ENCODE measurements around the gene EXOC4.

- TF ChIP-seq GATA3 (IDR thresholded peaks at IDR 0.05; ENCODE audit: low read depth, low read length): no peak
- TF ChIP-seq GATA2 (IDR thresholded peaks at IDR 0.05; ENCODE audit: low read depth, low read length): no peak
These were observed 537.1 kb downstream of the EXOC4 start for GRCh38 chr7:133789974-133790373.

Measured in SH-SY5Y (cell line).